HepG2 (cell line): Measurements from ENCODE around the gene CCL22. TPM values are rescaled to one million over a fixed set of nuclear protein-coding genes. Genes with fewer than 3 reads are reported as not detected.

Source experiments
- DMAP1 ChIP-seq: IDR thresholded peaks from 2 replicates; pipeline ENCODE4 v1.6.1; 2016
- FOXK1 ChIP-seq: sonication (generic); formaldehyde crosslinking; IDR thresholded peaks from 2 replicates; pipeline ENCODE4 v1.4.0; 2020; ENCODE audit warnings: low read depth, missing genetic modification reagents, borderline replicate concordance
- KDM5B ChIP-seq: sonication (generic); formaldehyde crosslinking; IDR thresholded peaks from 2 replicates; pipeline ENCODE4 v1.4.0; 2020; ENCODE audit warnings: missing genetic modification reagents, mild to moderate bottlenecking, borderline replicate concordance
- NCOA2 ChIP-seq: sonication (generic); formaldehyde crosslinking; IDR thresholded peaks from 2 replicates; pipeline ENCODE4 v1.8.0; 2022; ENCODE audit warnings: inconsistent platforms
- NR2C2 ChIP-seq: sonication (generic); formaldehyde crosslinking; IDR thresholded peaks from 2 replicates; pipeline ENCODE4 v1.4.0; 2020; ENCODE audit warnings: missing genetic modification reagents, mild to moderate bottlenecking, moderate library complexity, borderline replicate concordance
- ONECUT2 ChIP-seq: sonication (generic); formaldehyde crosslinking; IDR thresholded peaks from 2 replicates; pipeline ENCODE4 v1.4.0; 2020; ENCODE audit warnings: missing genetic modification reagents
- ZNF30 ChIP-seq: sonication (generic); formaldehyde crosslinking; IDR thresholded peaks from 2 replicates; pipeline ENCODE4 v1.5.0; 2020; ENCODE audit warnings: mild to moderate bottlenecking, missing genetic modification reagents
- ZNF530 ChIP-seq: sonication (generic); formaldehyde crosslinking; IDR thresholded peaks from 2 replicates; pipeline ENCODE4 v1.5.0; 2020; ENCODE audit warnings: low read depth, mild to moderate bottlenecking, missing genetic modification reagents
- ZNF607 ChIP-seq: sonication (generic); formaldehyde crosslinking; IDR thresholded peaks from 2 replicates; pipeline ENCODE4 v1.5.1; 2020; ENCODE audit warnings: missing genetic modification reagents, mild to moderate bottlenecking, borderline replicate concordance
- ZSCAN12 ChIP-seq: sonication (generic); formaldehyde crosslinking; IDR thresholded peaks from 2 replicates; pipeline ENCODE4 v1.9.0; 2021; ENCODE audit warnings: mild to moderate bottlenecking, missing genetic modification reagents
- polyA plus RNA-seq, 8 experiments: library from polyadenylated mRNA; depleted of rRNA in 3 of 8; stranded (reverse) in 7 of 8; unstranded in 1 of 8; fragments of >200 nt; fragmentation: Illumina TruSeq in 4 of 8; extraction: Trizol in 4 of 8; gene quantifications; 2 replicates each; pipeline versions ENCODE4 v1.2.1 to v1.2.3, GENCODE V29; 2011 to 2016; ENCODE audit warnings: low read depth in 4 of 8, missing spikeins in 1 of 8, mixed read lengths in 1 of 8; ENCODE audit not compliant: insufficient read depth in 1 of 8
- total RNA-seq, 5 experiments: library from RNA; depleted of rRNA; stranded (reverse); fragments of >200 nt; fragmentation: Illumina TruSeq; extraction: Trizol; gene quantifications; 2 replicates each; pipeline ENCODE4 v1.2.3, GENCODE V29; 2016; ENCODE audit warnings: low read depth in 1 of 5
- TF ChIP-seq, protein P1 (sequence below): sonication (generic); formaldehyde crosslinking; conservative IDR thresholded peaks from 2 replicates; pipeline ENCODE4 v1.8.0; 2022; ENCODE audit warnings: missing genetic modification reagents
- TF ChIP-seq, protein P2 (sequence below): sonication (generic); formaldehyde crosslinking; IDR thresholded peaks from 2 replicates; pipeline ENCODE4 v1.5.1; 2020; ENCODE audit warnings: mild to moderate bottlenecking, missing genetic modification reagents, moderate library complexity
- TF ChIP-seq, protein P3 (sequence below): sonication (generic); formaldehyde crosslinking; conservative IDR thresholded peaks from 2 replicates; pipeline ENCODE4 v1.5.0; 2020; ENCODE audit warnings: missing genetic modification reagents
- TF ChIP-seq, protein P4 (sequence below): sonication (generic); formaldehyde crosslinking; IDR thresholded peaks from 2 replicates; pipeline ENCODE4 v1.5.1; 2020; ENCODE audit warnings: missing genetic modification reagents, mild to moderate bottlenecking, borderline replicate concordance
- TF ChIP-seq, protein P5 (sequence below): sonication (generic); formaldehyde crosslinking; conservative IDR thresholded peaks from 2 replicates; pipeline ENCODE4 v1.4.0; 2020; ENCODE audit warnings: missing genetic modification reagents
- TF ChIP-seq, protein P6 (sequence below): fragments of 450-650 bp; IDR thresholded peaks from 2 replicates; pipeline ENCODE4 v1.6.1; 2017
- TF ChIP-seq, protein P7 (sequence below): sonication (generic); formaldehyde crosslinking; IDR thresholded peaks from 2 replicates; pipeline ENCODE4 v1.5.0; 2020; ENCODE audit warnings: missing genetic modification reagents

CCL22 gene
- total and polyA plus RNA-seq, 2 of the 13 experiments (the other 11 are each of a cell fraction or from before 2014, with no cell fraction given) = not detected

DNA sequence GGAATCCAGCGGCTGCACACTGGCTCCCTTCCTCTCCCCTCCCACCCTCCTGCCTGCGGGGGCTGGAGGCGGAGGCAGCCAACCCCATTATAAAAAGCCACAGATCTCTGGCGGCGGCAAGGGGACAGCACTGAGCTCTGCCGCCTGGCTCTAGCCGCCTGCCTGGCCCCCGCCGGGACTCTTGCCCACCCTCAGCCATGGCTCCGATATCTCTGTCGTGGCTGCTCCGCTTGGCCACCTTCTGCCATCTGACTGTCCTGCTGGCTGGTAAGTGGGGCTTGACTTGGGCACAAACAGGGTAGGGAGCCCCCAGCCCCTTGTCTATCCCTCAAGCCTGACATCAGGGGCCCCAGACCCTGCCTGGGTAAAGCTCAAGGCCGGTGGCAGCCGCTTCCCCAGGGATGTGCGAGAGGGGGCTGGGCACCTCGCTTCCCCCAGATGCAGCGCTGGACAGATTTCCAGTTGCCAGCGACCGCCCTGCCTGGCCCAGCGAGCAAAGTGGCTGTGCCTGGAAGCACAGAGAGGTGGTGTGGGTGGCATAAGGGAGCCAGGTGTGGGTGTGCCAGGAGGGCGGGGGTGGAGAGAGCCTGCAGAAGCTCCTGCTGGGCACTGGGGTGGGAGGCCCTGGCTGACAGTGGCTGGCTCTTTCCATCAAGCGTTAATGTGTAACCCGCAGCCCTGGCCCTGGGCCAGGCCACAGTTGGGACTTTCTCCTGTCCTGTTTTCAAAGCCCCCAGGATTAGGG, 14.0 kb downstream of the CCL22 start, which contains the start of gene CX3CL1 (continued):
- TF ChIP-seq ONECUT2 (CRISPR knock-in tag) (peak; percentile 46; the same call in 1 of the 2 replicates), NR2C2 (CRISPR knock-in tag) (peak; percentile 54; the same call in 1 of the 2 replicates), ZNF530 (CRISPR knock-in tag) (no peak), FOXK1 (CRISPR knock-in tag) (no peak; the same call in none of the 2 replicates), KDM5B (CRISPR knock-in tag) (no peak; the same call in 1 of the 2 replicates), ZNF607 (peak; percentile 58), DMAP1 (CRISPR knock-in tag) (no peak; the same call in 1 of the 2 replicates), ZSCAN12 (peak; percentile 78; the same call in 1 of the 2 replicates), ZNF30 (0 out of 2 replicates have a peak, but pooled peaks have one; percentile 89), NCOA2 (CRISPR knock-in tag) (peak; percentile 97)
- TF ChIP-seq, protein P1, sequence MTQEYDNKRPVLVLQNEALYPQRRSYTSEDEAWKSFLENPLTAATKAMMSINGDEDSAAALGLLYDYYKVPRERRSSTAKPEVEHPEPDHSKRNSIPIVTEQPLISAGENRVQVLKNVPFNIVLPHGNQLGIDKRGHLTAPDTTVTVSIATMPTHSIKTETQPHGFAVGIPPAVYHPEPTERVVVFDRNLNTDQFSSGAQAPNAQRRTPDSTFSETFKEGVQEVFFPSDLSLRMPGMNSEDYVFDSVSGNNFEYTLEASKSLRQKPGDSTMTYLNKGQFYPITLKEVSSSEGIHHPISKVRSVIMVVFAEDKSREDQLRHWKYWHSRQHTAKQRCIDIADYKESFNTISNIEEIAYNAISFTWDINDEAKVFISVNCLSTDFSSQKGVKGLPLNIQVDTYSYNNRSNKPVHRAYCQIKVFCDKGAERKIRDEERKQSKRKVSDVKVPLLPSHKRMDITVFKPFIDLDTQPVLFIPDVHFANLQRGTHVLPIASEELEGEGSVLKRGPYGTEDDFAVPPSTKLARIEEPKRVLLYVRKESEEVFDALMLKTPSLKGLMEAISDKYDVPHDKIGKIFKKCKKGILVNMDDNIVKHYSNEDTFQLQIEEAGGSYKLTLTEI (CRISPR knock-in tag) = no peak
- TF ChIP-seq, protein P2, sequence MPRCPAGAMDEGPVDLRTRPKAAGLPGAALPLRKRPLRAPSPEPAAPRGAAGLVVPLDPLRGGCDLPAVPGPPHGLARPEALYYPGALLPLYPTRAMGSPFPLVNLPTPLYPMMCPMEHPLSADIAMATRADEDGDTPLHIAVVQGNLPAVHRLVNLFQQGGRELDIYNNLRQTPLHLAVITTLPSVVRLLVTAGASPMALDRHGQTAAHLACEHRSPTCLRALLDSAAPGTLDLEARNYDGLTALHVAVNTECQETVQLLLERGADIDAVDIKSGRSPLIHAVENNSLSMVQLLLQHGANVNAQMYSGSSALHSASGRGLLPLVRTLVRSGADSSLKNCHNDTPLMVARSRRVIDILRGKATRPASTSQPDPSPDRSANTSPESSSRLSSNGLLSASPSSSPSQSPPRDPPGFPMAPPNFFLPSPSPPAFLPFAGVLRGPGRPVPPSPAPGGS (CRISPR knock-in tag) = peak; percentile 94
- TF ChIP-seq, protein P3, sequence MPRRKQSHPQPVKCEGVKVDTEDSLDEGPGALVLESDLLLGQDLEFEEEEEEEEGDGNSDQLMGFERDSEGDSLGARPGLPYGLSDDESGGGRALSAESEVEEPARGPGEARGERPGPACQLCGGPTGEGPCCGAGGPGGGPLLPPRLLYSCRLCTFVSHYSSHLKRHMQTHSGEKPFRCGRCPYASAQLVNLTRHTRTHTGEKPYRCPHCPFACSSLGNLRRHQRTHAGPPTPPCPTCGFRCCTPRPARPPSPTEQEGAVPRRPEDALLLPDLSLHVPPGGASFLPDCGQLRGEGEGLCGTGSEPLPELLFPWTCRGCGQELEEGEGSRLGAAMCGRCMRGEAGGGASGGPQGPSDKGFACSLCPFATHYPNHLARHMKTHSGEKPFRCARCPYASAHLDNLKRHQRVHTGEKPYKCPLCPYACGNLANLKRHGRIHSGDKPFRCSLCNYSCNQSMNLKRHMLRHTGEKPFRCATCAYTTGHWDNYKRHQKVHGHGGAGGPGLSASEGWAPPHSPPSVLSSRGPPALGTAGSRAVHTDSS (CRISPR knock-in tag) = no peak
- TF ChIP-seq, protein P4, sequence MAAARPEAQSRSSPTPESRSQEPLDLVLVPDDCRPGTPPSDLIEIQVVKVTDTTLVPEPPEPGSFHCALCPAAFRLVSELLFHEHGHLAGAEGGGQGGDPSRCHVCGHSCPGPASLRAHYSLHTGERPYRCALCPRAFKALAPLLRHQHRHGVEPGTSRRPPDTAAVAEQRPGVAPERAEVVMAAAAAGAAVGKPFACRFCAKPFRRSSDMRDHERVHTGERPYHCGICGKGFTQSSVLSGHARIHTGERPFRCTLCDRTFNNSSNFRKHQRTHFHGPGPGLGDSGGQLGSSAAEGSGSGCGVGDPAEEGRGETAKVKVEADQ (CRISPR knock-in tag) = peak; percentile 84; the same call in 1 of the 2 replicates
- TF ChIP-seq, protein P5, sequence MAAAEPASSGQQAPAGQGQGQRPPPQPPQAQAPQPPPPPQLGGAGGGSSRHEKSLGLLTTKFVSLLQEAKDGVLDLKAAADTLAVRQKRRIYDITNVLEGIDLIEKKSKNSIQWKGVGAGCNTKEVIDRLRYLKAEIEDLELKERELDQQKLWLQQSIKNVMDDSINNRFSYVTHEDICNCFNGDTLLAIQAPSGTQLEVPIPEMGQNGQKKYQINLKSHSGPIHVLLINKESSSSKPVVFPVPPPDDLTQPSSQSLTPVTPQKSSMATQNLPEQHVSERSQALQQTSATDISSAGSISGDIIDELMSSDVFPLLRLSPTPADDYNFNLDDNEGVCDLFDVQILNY (CRISPR knock-in tag) = peak; percentile 32; the same call in 1 of the 2 replicates
- TF ChIP-seq, protein P6, sequence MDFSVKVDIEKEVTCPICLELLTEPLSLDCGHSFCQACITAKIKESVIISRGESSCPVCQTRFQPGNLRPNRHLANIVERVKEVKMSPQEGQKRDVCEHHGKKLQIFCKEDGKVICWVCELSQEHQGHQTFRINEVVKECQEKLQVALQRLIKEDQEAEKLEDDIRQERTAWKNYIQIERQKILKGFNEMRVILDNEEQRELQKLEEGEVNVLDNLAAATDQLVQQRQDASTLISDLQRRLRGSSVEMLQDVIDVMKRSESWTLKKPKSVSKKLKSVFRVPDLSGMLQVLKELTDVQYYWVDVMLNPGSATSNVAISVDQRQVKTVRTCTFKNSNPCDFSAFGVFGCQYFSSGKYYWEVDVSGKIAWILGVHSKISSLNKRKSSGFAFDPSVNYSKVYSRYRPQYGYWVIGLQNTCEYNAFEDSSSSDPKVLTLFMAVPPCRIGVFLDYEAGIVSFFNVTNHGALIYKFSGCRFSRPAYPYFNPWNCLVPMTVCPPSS = no peak
- TF ChIP-seq, protein P7, sequence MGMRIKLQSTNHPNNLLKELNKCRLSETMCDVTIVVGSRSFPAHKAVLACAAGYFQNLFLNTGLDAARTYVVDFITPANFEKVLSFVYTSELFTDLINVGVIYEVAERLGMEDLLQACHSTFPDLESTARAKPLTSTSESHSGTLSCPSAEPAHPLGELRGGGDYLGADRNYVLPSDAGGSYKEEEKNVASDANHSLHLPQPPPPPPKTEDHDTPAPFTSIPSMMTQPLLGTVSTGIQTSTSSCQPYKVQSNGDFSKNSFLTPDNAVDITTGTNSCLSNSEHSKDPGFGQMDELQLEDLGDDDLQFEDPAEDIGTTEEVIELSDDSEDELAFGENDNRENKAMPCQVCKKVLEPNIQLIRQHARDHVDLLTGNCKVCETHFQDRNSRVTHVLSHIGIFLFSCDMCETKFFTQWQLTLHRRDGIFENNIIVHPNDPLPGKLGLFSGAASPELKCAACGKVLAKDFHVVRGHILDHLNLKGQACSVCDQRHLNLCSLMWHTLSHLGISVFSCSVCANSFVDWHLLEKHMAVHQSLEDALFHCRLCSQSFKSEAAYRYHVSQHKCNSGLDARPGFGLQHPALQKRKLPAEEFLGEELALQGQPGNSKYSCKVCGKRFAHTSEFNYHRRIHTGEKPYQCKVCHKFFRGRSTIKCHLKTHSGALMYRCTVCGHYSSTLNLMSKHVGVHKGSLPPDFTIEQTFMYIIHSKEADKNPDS (CRISPR knock-in tag) = peak; percentile 93; the same call in 1 of the 2 replicates
